GM23338 (cell line): ENCODE measurements around the gene SLC37A1. TPM values are rescaled to one million over a fixed set of nuclear protein-coding genes. Genes with fewer than 3 reads are reported as not detected.

Experiments used
- ATAC-seq: fragments of 200-7000 bp; cut with Tn5 transposase; 3 replicates; pipeline ENCODE4 v1.9.1; 2020
- DNase-seq: peaks from one replicate; pipeline ENCODE4 v3.0.0-alpha.2; 2015; ENCODE audit warnings: low spot score
- H2AFZ ChIP-seq: fragments of 200-600 bp; sonication (generic); 2 replicates; pipeline ENCODE4 v1.8.0; 2016; ENCODE audit warnings: antibody characterized with exemption, mild to moderate bottlenecking, moderate library complexity
- H3F3A ChIP-seq: fragments of 200-600 bp; sonication (generic); replicated peaks from 2 replicates; pipeline ENCODE4 v1.8.0; 2017; ENCODE audit warnings: antibody characterized with exemption, mixed run types, low read depth
- H3K27ac ChIP-seq: fragments of 200-600 bp; sonication (generic); 2 replicates; pipeline ENCODE4 v1.6.1; 2016; ENCODE audit warnings: low read depth
- H3K27me3 ChIP-seq: fragments of 200-600 bp; sonication (generic); 2 replicates; pipeline ENCODE4 v1.8.0; 2016; ENCODE audit warnings: mild to moderate bottlenecking, mixed run types, moderate library complexity; ENCODE audit not compliant: insufficient read depth
- H3K36me3 ChIP-seq: fragments of 200-600 bp; sonication (generic); 2 replicates; pipeline ENCODE4 v1.8.0; 2016; ENCODE audit warnings: mild to moderate bottlenecking; ENCODE audit not compliant: insufficient read depth
- H3K4me1 ChIP-seq: fragments of 200-600 bp; sonication (generic); 2 replicates; pipeline ENCODE4 v1.8.0; 2016; ENCODE audit warnings: mild to moderate bottlenecking, moderate library complexity; ENCODE audit not compliant: insufficient read depth
- H3K4me2 ChIP-seq: fragments of 200-600 bp; sonication (generic); 2 replicates; pipeline ENCODE4 v1.7.1; 2017; ENCODE audit warnings: mixed run types
- H3K4me3 ChIP-seq: fragments of 200-600 bp; sonication (generic); 2 replicates; pipeline ENCODE4 v1.6.1; 2016; ENCODE audit warnings: mixed run types
- H3K79me2 ChIP-seq: fragments of 200-600 bp; sonication (generic); replicated peaks from 2 replicates; pipeline ENCODE4 v1.8.0; 2017; ENCODE audit warnings: mild to moderate bottlenecking; ENCODE audit not compliant: insufficient read depth
- H3K9me2 ChIP-seq: fragments of 200-600 bp; sonication (generic); 2 replicates; pipeline ENCODE4 v1.8.0; 2017; ENCODE audit not compliant: insufficient read depth
- H4K20me1 ChIP-seq: fragments of 200-600 bp; sonication (generic); replicated peaks from 2 replicates; pipeline ENCODE4 v1.8.0; 2017; ENCODE audit warnings: mild to moderate bottlenecking; ENCODE audit not compliant: insufficient read depth
- H3K27ac Mint-ChIP-seq: 2 replicates; pipeline ENCODE4 v1.8.0; 2020; ENCODE audit warnings: inconsistent platforms, mild to moderate bottlenecking, moderate library complexity, mixed read lengths
- H3K27me3 Mint-ChIP-seq: 3 replicates; pipeline ENCODE4 v1.8.0; 2022; ENCODE audit warnings: low read depth, mild to moderate bottlenecking, moderate library complexity, mixed read lengths, inconsistent platforms; ENCODE audit not compliant: insufficient read depth, poor library complexity
- H3K36me3 Mint-ChIP-seq: 3 replicates; pipeline ENCODE4 v1.8.0; 2021; ENCODE audit warnings: low read depth, mild to moderate bottlenecking, inconsistent platforms, moderate library complexity, mixed read lengths
- H3K4me1 Mint-ChIP-seq: 3 replicates; pipeline ENCODE4 v1.8.0; 2020; ENCODE audit warnings: mild to moderate bottlenecking, inconsistent platforms, mixed read lengths
- H3K4me3 Mint-ChIP-seq: 3 replicates; pipeline ENCODE4 v1.8.0; 2021; ENCODE audit warnings: moderate library complexity, mild to moderate bottlenecking, inconsistent platforms, mixed read lengths
- H3K9me3 Mint-ChIP-seq: 3 replicates; pipeline ENCODE4 v1.8.0; 2020; ENCODE audit warnings: moderate library complexity, mild to moderate bottlenecking, inconsistent platforms, mixed read lengths
- EZH2 ChIP-seq: fragments of 200-600 bp; sonication (generic); IDR thresholded peaks from one replicate; pipeline ENCODE4 v1.8.0; 2017; ENCODE audit warnings: antibody characterized with exemption, mild to moderate bottlenecking, low read depth; ENCODE audit not compliant: unreplicated experiment
- JUNB ChIP-seq: IDR thresholded peaks from one replicate; pipeline ENCODE4 v1.6.1; 2016; ENCODE audit warnings: antibody characterized with exemption; ENCODE audit not compliant: unreplicated experiment
- POLR2AphosphoS5 ChIP-seq: IDR thresholded peaks from 2 replicates; pipeline ENCODE4 v1.6.1; 2016; ENCODE audit warnings: antibody characterized with exemption, low read depth
- ZNF331 ChIP-seq: fragments of 250-450 bp; sonication (Bioruptor Pico); IDR thresholded peaks from 2 replicates; pipeline ENCODE4 v1.5.0; 2020; ENCODE audit warnings: low read depth, mild to moderate bottlenecking, moderate library complexity
- ZNF462 ChIP-seq: fragments of 250-450 bp; sonication (Bioruptor Pico); IDR thresholded peaks from 2 replicates; pipeline ENCODE4 v1.5.0; 2020; ENCODE audit warnings: mild to moderate bottlenecking, moderate library complexity
- polyA plus RNA-seq: library from polyadenylated mRNA; unstranded; fragments of >200 nt; fragmentation: Nextera tagmentation; extraction: Ambion mirVana; gene quantifications from 2 replicates; pipeline ENCODE4 v1.2.1, GENCODE V29; 2016
- total RNA-seq: library from RNA; depleted of rRNA; stranded (reverse); fragments of >200 nt; shearing (Covaris generic); gene quantifications from 2 replicates; pipeline ENCODE4 v1.2.3, GENCODE V29; 2014

The SLC37A1 gene
- total and polyA plus RNA-seq, 2 experiments from 2014 or later: 14.0 to 30.3 TPM

GRCh38 chr21:42523941-42524340 is 10.3 kb downstream of the SLC37A1 start:
- H3K9me2 ChIP-seq: no peaks in the 10 kb centered on the region
- peaks cover 6% of the 10 kb centered on the region; the same call in 1 of the 2 replicates for H3K36me3 ChIP-seq
- ATAC-seq (no peak), DNase-seq (no peak)
- no peak overlapping the region for H2AFZ ChIP-seq
- H3K4me1 ChIP-seq: peaks cover 25% of the 10 kb centered on the region
- H3K4me3 ChIP-seq: peak overlapping the region; percentile 36; the same call in 1 of the 2 replicates
- no peaks in the 10 kb centered on the region; the same call in 1 of the 2 replicates for H4K20me1 ChIP-seq
- Mint-ChIP-seq H3K9me3 (no peaks in the 10 kb centered on the region), H3K4me1 (peaks cover 44% of the 10 kb centered on the region), H3K27ac (peak overlapping the region; percentile 65), H3K36me3 (peaks cover 52% of the 10 kb centered on the region), H3K4me3 (peak overlapping the region; percentile 66; the same call in 1 of the 3 replicates), H3K27me3 (peaks cover 13% of the 10 kb centered on the region)
- H3K4me2 ChIP-seq: peak overlapping the region; percentile 73
- peak overlapping the region; percentile 64; the same call in 1 of the 2 replicates for H3K27ac ChIP-seq
- peaks cover 30% of the 10 kb centered on the region for H3K79me2 ChIP-seq
- H3K27me3 ChIP-seq: no peaks in the 10 kb centered on the region
- no peak for TF ChIP-seq ZNF462
- TF ChIP-seq ZNF331 (CRISPR knock-in tag): no peak
- no peak for TF ChIP-seq JUNB
- no peak for TF ChIP-seq POLR2AphosphoS5
- no peak for TF ChIP-seq EZH2
- peaks cover 3% of the 10 kb centered on the region; the same call in 1 of the 2 replicates for H3F3A ChIP-seq
